ENCODE data around the gene FAIM. TPM values are rescaled to one million over a fixed set of nuclear protein-coding genes. Genes with fewer than 3 reads are reported as not detected.
A peak's percentile ranks its signal among the peaks of the same experiment; 100 is the strongest.

The FAIM gene
- polyA plus RNA-seq, 2 of the 4 experiments (the other 2 are of a cell fraction): 13.7 to 20.8 TPM

GRCh38 chr3:138673641-138674530 lies 65.3 kb downstream of the FAIM start:
- TF ChIP-seq KDM1A (IDR thresholded peaks at IDR 0.05; ENCODE audit: low read depth) (no peak), ESRRA (IDR thresholded peaks at IDR 0.05; ENCODE audit: borderline replicate concordance, low read length) (no peak), BHLHE40 (IDR thresholded peaks at IDR 0.05; ENCODE audit: low read depth, low read length) (no peak), KDM5A (IDR thresholded peaks at IDR 0.05) (no peak), TFCP2L1 (CRISPR knock-in tag; IDR thresholded peaks at IDR 0.05) (no peak), HOXB13 (CRISPR knock-in tag; IDR thresholded peaks at IDR 0.05; ENCODE audit: low read depth) (no peak), HOXB5 (CRISPR knock-in tag; IDR thresholded peaks at IDR 0.05) (no peak), EHF (CRISPR knock-in tag; IDR thresholded peaks at IDR 0.05) (no peak), CBX2 (IDR thresholded peaks at IDR 0.05; ENCODE audit: borderline replicate concordance, low read depth) (no peak), HOXA7 (CRISPR knock-in tag; IDR thresholded peaks at IDR 0.05) (no peak), RAD21 (conservative IDR thresholded peaks at IDR 0.05 in 1 of 2, IDR thresholded peaks at IDR 0.05 in 1 of 2) (no peak), CHD4 (IDR thresholded peaks at IDR 0.05; ENCODE audit: borderline replicate concordance) (no peak), ATOH8 (CRISPR knock-in tag; IDR thresholded peaks at IDR 0.05; ENCODE audit: low read depth) (no peak), CEBPB (IDR thresholded peaks at IDR 0.05) (no peak), SREBF2 (IDR thresholded peaks at IDR 0.05) (no peak), NR3C1 (IDR thresholded peaks at IDR 0.05) (no peak), CBX8 (IDR thresholded peaks at IDR 0.05) (no peak), FOSB (CRISPR knock-in tag; IDR thresholded peaks at IDR 0.05) (no peak)
- TF ChIP-seq, protein P1, sequence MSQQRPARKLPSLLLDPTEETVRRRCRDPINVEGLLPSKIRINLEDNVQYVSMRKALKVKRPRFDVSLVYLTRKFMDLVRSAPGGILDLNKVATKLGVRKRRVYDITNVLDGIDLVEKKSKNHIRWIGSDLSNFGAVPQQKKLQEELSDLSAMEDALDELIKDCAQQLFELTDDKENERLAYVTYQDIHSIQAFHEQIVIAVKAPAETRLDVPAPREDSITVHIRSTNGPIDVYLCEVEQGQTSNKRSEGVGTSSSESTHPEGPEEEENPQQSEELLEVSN (IDR thresholded peaks at IDR 0.05; ENCODE audit: borderline replicate concordance, low read depth): no peak
- TF ChIP-seq, protein P2, sequence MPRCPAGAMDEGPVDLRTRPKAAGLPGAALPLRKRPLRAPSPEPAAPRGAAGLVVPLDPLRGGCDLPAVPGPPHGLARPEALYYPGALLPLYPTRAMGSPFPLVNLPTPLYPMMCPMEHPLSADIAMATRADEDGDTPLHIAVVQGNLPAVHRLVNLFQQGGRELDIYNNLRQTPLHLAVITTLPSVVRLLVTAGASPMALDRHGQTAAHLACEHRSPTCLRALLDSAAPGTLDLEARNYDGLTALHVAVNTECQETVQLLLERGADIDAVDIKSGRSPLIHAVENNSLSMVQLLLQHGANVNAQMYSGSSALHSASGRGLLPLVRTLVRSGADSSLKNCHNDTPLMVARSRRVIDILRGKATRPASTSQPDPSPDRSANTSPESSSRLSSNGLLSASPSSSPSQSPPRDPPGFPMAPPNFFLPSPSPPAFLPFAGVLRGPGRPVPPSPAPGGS (IDR thresholded peaks at IDR 0.05): no peak
- ChIA-PET CTCF (interaction anchor here (1.1 kb wide), 1 partner anchor 79 kb away, joined by 3 read pairs; no protein-coding TSS in a partner anchor), POLR2A (no interaction called here)
- FAIRE-seq: no peak
- 85% methylated on average over 4 of the region's 4 CpGs for WGBS (ENCODE audit: missing lambda C conversion rate)
- Histone ChIP-seq H3K27ac (no peak overlapping the region), H3K4me1 (0 out of 3 replicates have a peak, but pooled peaks cover 3% of the 10 kb centered on the region), H3K9me3 (peaks cover 18% of the 10 kb centered on the region; the same call in 1 of the 3 replicates), H3K4me3 (no peak overlapping the region), H3K4me2 (no peak overlapping the region)
- no peak for ATAC-seq
- peak in 1 of 2 experiments; percentile 10 for DNase-seq (ENCODE audit: low read depth in 1 of 2, low spot score in 1 of 2)

DNA sequence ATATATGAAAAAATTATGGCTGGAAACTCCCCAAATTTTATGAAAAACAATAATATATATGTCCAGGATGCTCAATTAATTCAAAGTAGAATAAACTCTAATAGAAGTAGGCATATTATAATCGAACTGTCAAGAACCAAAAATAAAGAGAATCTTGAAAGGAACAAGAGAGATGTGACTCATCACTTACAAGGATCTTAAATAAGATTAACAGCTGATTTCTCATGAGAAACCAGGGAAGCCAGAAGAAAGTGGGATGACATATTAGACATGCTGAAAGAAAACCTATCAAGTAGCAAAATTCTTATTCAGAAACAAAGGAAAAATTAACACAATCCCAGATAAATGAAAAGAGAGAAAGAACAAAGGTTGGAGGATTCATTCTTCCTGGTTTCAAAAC lies 66.8 kb downstream of the FAIM start:
- peaks cover 18% of the 10 kb centered on the region; the same call in 1 of the 3 replicates for H3K9me3 ChIP-seq
- H3K4me3 ChIP-seq: no peak overlapping the region
- no peak overlapping the region for H3K27ac ChIP-seq
- ChIA-PET CTCF (no interaction called here), POLR2A (no interaction called here)
- 74% methylated on average over 1 of the region's 1 CpG for WGBS (ENCODE audit: missing lambda C conversion rate)
- 0 out of 3 replicates have a peak, but pooled peaks cover 3% of the 10 kb centered on the region for H3K4me1 ChIP-seq
- no peak overlapping the region for H3K4me2 ChIP-seq
- FAIRE-seq: no peak
- peak; percentile 2 to 24 for DNase-seq (ENCODE audit: low read depth in 1 of 2, low spot score in 1 of 2)
- TF ChIP-seq HDAC2 (IDR thresholded peaks at IDR 0.05) (no peak), FOSL2 (IDR thresholded peaks at IDR 0.05) (no peak), FOSL2 (CRISPR knock-in tag; IDR thresholded peaks at IDR 0.05) (peak; percentile 80), RARB (CRISPR knock-in tag; IDR thresholded peaks at IDR 0.05) (no peak), POLR2AphosphoS2 (conservative IDR thresholded peaks at IDR 0.05; ENCODE audit: low read length) (no peak), CBX2 (IDR thresholded peaks at IDR 0.05; ENCODE audit: borderline replicate concordance, low read depth) (no peak), REST (IDR thresholded peaks at IDR 0.05) (no peak)
- no peak for ATAC-seq
